GM18517 (cell line): ENCODE data around the gene GCNT3.

Experiments
- ATAC-seq: cut with Tn5 transposase; IDR thresholded peaks from one replicate; pipeline ENCODE4 v1.9.1; 2021; ENCODE audit warnings: mild to moderate bottlenecking, moderate library complexity; ENCODE audit not compliant: unreplicated experiment

Gene GCNT3, protein sequence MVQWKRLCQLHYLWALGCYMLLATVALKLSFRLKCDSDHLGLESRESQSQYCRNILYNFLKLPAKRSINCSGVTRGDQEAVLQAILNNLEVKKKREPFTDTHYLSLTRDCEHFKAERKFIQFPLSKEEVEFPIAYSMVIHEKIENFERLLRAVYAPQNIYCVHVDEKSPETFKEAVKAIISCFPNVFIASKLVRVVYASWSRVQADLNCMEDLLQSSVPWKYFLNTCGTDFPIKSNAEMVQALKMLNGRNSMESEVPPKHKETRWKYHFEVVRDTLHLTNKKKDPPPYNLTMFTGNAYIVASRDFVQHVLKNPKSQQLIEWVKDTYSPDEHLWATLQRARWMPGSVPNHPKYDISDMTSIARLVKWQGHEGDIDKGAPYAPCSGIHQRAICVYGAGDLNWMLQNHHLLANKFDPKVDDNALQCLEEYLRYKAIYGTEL

DNA sequence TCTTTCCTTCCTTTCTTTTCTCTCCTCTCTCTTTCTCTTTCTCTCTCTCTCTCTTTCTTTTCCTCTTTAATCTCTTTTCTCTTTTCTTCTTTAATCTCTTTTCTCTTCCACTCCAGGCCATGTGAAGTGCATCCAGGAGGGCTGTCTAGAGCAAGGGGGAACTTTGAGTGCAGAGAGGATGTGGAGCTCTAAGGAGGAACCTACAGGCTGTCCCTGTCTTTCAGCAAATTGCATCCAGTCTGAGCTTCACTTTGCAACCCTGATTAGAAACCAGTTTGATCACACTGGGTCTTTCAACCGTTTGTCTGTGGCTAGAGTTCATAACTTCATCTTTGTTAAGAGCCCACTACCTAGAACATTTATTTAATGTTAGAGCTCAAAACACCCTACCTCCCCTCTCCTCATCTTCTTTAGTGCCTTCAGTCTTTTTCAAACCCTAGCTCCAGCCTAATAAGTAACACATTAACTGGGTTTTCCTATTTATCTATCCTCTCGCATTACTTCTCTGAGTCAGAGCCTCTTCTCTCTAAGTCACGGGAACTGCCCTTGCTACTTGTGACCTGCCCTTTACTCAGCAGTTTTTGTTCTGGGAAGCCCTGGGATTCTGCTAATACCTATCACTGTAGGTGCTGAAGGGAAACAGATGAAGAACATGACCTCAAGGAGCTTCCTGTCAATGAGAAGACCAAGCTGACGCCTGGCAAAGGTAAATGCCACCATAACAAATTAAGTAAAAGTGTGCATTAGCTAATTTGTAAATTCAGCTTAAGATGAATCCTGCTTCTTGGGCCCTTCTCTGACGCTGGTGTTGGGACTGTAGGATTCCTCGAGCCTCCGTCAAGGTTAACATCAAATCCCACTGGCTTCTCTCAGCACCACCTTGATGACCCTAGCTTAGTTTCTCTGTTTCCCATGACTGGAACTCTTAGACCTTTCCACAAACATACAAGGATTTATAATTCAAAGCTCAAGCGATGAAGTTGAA, at the start of gene GCNT3:
TSS of gene GCNT3 (plus strand) at position 508 of the 985 bp plus-strand sequence. CDS start 6,456 bp downstream, outside the sequence.
- no peak for ATAC-seq

DNA sequence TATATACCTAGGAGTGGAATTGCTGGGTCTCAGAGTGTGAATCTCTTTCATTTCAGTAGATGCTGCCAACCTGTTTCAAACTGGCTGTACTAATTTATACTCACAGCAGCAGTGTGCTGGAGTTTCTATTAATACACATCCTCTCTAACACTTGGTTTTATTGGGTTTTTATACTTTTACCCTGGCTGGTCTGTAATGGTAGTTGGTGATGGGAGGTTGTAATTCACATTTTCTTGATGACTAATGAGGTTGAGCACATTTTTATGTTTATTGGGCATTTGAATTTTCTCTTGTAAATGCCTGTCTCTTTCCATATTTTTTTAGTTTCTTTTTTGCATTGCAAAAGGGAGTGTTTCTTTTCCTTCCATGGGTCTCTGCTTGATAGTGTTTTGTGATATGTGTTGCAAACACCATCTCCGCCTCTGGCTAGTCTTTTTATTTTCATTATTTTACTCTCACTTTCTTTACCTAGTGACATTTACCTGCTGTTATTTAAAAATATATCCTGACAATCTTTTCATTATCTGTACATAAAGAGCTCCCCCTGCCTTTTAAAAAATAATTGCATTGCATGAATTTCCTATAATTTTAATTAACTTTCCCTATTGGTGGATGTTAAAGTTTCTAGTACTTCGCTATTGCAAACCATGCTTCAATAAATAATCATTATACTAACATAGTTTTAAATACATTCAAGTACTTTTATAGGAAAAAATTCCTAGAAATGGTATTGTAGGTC, 49.0 kb upstream of the GCNT3 start:
- no peak for ATAC-seq

DNA sequence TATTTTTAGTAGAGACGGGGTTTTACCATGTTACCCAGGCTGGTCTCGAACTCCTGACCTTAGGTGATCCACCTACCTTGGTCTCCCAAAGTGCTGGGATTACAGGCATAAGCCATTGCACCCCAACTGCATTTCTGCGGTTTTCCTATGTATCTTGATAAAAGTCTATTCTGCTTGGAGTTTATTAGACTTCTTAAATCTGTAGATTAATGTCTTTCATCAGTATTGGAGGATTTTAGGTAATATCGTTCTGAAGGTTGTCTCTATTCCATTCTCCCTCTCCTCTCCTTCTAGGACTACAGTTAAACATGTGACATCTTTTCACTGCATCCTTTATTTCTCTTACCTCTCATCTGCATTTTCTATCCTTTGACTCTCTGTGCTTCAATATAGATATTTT, 46.3 kb upstream of the GCNT3 start:
- ATAC-seq = no peak

DNA sequence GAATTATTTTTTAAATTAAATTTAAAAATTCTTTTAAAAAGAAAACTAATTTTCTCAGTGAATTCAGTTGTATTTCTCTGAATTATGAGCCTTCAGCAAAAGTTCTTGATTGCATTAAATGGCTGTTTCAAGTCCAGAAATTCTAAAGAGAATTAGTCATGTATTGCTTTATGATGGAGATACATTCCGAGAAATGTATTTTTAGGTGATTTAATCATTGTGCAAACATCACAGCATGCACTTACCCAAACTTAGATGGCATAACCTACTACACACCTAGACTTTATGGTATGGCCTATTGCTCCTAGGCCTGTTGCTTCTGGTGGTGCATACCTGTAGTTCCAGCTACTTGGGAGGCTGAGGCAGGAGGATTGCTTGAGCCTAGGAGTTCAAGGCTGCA, 44.3 kb upstream of the GCNT3 start:
- no peak for ATAC-seq

DNA sequence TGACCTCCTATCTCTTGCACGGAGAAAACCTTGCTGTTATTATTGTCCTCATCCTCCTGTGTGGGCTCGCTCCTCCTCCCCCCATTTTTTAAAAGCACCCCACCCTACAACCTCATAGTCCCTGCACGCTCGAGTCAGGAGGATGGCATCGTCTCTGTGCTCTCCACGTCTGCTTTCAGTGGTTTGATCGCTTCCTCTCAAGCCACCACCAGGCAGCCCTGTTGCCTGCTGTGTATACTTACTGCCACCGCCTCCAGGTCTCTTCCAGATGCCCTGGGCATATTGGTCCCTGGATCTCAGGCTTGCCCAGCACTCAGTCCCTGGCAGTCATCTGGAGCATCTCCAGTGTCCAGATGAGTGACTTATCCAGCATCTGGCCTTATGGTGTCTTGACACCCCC, 42.1 kb upstream of the GCNT3 start:
- ATAC-seq = no peak

DNA sequence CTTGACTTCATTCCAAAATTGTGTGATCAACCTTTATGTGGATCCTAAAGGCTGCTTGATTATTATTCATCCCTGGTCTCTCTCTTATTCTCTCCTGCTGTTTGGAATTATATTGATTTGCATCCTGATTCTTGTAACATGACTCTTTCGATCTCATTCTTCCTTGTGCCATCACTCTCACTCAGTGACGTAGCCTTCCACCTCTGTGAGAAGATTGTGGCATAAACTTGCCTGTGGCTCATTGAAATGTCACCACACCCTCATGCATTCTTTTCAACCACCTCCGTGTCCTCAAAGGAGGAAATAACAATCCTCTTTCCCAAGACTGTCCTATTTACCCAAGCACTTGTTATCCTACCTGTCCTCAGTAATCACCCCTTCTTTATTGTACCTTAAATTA, 41.3 kb upstream of the GCNT3 start:
- no peak for ATAC-seq

DNA sequence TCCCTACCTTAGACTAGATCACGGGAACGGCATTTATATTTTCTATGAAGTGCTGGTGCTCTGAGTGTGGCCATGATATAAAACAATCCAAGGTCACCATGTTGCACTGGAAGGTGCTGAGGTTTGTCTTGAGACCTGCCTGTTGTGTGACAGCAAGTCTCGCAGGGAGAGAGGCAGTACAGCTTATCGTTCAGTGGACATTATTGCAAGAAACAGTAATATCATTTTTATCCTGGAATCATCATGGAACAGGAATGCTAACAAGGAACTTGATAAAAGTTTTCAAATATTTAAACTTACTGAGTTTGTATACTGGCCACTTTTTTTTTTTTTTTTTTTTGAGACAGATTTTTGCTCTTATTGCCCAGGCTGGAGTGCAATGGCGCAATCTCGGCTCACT, 40.0 kb upstream of the GCNT3 start:
- ATAC-seq = no peak

DNA sequence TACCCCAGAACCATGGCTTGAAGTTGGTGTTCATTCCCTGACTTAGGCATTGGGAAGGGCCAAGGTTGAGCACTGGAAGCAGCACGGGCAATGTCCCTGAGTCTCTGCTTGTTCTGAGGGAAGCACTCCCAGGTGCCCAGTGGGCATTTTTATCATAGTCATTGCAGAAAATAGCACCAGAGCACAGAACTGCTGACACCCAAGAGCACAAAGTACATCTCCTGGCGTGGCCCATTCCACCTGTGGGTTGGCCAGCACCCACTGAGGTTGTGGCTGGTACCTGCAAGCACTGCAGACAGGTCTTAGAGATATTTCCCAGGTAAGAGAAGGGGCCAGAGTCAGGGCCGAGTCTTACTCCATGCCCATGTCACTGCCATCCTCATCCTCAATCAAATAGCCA, 28.5 kb upstream of the GCNT3 start:
- no peak for ATAC-seq

DNA sequence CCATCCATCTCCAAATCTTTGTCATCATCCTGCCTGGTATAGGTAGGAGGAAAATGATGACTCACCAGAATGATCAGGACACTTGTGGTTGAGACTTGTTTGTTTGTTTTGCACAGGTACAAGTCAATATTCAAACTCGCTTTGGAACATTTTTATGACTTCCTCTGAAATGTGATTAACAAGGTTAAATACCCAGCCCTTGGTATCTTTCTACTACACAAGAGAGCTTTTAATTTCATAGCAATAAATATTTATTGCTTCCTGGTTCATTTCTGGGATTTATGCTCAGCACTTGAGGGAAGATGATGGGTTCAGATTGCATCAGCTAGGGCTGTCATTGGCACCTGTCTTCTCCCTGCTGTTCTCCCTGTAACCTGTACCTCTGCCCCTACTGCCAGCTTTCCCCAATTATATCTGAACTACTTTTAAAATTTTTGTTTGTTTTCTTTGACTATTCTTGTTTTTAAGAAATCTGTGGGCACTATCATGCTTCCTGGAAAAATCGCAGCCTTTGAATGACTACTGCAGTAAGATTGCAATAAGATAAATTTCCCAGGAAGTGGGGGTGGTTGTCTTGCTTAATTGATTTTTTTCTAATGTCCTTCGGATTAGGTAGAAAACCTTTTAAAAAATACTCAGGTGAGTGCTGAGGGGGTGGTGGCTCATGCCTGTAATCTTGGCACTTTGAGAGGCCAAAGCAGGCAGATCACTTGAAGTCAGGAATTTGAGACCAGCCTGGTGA, 24.3 kb upstream of the GCNT3 start:
- ATAC-seq = no peak

DNA sequence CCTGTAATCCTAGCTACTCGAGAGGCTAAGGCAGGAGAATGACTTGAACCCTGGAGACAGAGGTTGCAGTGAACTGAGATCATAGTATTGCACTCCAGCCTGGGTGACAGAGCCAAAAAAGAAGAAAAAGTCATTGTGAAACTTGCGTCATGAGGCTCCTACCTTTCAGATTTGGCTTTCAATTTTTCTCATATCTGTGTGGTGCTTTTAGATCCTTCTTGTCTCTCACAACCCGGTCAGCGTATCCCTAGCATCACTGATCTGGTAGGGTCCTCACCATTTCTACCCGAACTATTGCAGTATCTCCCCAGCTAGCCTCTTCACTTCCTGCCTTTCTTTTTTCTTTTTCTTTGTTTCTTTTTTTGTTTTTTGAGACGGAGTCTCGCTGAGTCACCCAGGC, 21.6 kb upstream of the GCNT3 start:
- ATAC-seq = no peak

DNA sequence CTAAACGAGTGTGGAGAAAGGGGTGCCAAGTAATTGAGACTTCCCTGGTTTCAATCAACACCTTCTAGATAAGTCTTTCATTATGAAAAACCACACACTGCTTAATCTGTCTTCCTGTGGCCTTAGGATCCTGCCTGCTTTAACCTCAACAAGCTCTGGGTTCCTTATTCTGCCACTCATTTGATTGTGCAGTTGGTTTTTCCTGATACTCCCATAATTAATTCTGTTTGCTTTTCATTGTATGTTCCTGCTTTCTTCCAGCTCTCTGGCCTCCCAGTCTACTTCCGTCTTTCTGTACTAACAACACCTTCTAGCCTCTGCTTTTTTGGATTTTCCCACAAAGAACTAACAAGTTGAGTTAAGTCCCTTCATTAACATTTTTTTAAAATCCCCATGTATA, 20.2 kb upstream of the GCNT3 start:
- no peak for ATAC-seq

DNA sequence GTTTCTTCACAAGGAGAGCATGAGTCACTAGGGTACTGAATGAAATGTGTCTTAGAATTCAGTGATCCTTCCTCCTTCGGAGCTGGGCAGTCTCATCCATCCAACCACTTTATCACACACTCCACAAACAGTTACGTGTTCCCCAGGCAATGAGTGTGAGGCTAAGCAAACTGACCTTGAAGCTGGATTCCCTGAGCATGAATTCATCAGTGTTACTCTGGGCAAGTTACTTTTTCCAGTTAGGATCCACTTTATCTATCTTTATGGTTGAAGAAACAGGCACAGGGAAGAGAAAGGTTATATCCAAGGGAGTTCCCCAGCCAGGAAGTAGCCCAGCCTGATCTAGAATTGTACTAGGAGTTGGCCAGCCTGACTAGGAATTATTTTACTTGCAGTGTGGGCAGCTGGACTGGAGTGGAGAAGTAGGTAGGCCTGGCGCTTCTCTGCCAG, 17.1 kb upstream of the GCNT3 start:
- no peak for ATAC-seq

DNA sequence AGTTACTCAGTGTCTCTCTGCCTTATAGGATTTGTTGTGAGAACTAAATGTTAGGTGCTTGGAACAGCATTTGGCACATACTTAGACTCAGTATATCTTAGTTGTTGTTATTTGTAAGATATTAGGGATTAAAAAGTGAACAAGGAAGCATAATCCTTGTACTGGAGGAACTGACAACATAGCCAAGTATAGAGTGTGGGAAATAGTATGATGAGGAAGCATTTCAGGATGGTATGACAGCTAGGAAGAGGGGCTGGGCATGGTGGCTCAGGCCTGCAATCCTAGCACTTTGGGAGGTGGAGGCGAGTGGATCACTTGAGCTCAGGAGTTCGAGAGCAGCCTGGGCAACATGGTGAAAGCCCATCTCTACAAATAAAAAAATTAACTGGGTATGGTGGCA, 16.6 kb upstream of the GCNT3 start:
- ATAC-seq = no peak

DNA sequence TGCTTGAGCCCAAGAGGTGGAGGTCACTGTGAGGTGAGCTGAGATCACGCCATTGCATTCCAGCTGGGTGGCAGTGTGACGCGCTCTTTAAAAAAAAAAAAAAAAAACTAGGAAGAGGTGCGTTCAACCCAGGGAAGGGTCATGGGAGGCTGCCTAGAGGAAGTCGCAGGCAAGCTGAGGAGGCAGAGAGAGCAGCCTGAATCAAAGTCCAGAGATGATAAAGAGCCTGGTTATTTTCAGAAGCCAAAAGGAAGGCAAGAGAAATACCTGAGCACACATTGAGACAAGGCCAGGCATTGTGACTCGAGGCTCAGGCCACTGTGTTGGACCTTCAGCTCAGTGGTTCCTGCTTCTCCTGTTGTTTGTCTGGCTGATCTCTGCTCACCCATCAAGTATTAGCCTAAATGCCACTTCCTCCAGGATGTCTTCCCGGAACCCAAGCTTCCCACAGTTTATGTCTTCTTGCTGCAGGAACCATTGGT, 16.1 kb upstream of the GCNT3 start:
- ATAC-seq = no peak

DNA sequence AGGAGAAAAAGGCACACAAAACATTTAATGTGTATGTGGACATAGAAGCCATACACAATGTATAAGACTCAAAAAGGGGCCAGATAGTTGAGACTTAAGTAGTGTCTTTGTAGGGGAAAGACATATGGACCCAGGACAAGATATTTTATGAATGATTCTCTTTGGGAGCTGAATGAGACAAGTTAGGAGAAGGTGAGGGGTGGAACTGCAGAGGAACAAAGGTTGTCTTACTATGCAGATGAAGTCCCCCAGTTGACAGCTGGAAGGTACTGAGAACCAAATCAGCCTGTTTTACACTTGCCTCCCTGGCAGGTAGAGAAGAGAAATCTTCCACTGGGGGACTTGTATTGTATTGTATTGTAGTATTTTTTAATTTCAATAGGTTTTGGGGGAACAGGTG, 14.9 kb upstream of the GCNT3 start:
- ATAC-seq = no peak

DNA sequence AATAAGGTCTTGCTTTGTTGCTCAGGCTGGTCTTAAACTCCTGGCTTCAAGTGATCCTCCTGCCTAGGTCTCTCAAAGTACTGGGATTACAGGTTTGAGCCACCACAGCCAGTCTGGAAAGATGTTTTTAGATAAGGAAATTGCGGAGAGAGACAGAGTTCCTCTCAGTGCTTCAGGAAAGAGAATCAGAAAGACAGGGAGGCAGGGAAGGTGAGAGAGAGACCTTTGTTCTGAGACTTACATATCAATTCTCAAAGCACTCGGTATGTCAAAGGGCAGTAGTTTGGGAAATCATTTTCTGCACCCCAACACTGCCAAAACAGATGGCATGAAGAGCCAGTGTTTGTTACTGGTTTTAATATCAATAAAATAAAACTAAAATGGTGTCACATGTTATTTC, 13.1 kb upstream of the GCNT3 start:
- no peak for ATAC-seq

DNA sequence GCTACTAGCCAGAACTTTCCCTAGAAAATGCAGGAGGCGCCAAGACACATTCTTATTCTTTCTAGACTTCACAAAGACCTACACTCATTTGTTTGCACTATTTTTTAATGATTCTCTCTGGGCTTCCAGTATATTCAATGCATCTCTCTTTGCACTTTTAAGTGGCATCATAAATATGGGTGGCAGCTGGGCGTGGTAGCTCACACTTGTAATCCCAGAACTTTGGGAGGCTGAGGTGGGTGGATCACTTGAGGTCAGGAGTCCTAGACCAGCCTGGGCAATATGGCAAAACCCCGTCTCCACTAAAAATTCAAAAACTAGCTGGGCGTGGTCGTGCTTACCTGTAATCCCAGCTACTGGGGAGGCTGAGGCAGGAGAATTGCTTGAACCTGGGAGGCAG, 5.6 kb upstream of the GCNT3 start:
- ATAC-seq = no peak

DNA sequence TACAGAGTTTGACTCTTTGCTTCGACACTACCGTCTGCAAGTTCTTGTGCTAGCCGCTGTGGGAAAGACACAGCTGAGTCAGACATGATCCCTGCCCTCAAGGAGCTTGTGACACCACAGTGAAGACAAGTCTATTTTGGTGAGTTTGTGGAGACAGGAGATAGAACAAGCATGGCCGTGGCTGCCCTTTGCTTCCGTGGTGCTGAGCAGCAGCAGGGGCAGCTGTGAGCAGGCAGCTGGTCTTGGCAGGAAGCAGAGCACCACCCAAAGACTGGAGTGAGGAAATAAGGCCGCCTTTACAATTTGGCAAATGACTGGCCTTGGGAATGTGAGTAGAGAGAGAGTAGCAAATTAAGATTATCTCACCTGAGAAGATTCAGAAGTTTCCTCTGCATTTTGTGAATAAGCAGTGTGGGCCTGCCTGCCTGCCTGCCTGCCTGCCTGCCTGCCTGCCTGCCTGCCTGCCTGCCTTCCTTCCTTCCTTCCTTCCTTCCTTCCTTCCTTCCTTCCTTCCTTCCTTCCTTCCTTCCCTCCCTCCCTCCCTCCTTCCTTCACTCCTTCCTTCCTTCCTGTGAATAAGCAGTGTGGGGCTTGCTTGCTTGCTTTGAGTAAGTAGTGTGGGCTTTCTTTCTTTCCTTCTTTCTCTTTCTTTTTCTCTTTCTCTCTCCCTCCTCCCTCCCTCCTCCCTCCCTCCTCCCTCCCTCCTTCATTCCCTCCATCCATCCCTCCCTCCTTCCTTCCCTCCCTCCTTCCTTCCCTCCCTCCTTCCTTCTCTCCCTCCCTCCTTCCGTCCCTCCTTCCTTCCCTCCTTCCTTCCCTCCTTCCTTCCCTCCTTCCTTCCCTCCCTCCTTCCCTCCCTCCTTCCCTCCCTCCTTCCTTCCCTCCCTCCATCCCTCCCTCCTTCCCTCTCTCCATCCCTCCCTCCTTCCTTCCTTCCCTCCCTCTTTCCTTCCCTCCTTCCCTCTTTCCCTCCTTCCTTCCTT, 1.6 kb upstream of the GCNT3 start:
- ATAC-seq = no peak

DNA sequence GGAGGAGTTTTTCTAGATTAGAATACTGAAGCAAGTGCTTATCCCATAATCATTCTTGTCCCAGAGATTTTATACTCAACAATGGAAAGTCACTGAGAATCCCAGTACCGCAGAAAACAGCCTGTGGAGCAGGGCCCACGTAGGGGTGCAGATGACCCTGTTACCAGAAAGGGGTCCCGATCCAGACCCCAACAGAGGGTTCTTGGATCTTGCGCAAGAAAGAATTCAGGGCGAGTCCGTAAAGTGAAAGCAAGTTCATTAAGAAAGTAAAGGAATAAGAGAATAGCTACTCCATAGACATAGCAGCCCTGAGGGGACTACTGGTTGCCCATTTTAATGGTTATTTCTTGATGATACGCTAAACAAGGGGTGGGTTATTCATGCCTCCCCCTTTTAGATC, 2.6 kb downstream of the GCNT3 start:
- ATAC-seq = no peak
